Heart left ventricle (tissue), 13 donors: ENCODE results near the gene PHLPP1.

Experiments used
- CTCF ChIP-seq, 12 donors: fragments of 200-600 bp; sonication (generic) in 4 of 12; IDR thresholded peaks; one replicate each; pipeline versions ENCODE4 v1.5.0 to v1.8.0; 2018 to 2022; ENCODE audit warnings: antibody characterized with exemption in 12 of 12, mild to moderate bottlenecking in 5 of 12
- POLR2A ChIP-seq, 2 donors: fragments of 450-650 bp; IDR thresholded peaks; one replicate each; pipeline ENCODE4 v1.6.1; 2017; ENCODE audit warnings: antibody characterized with exemption in 2 of 2, mild to moderate bottlenecking in 2 of 2, moderate library complexity in 2 of 2
- donor health status: ischemic (EF 13 %, LVEDD 7.1; RV severe dilation, severe dysfunction).
- donor health status: DM: no; HTN: yes; CAD: no.
- donor health status: DM: no; HTN: no; CAD: no.
- donor health status: ischemic (EF 25% LVEDD 6.9; RV normal size, moderate dysfunction).
- donor health status: ischemic (EF 25% LVEDD 5.7; RV mildly dilated, moderate dysfunction).
- donor health status: ischemic (EF 35%, LVEDD 5.7; RV mildly dilated, moderate dysfunction).
- donor health status: nonischemic (EF 11% LVEDD 7.7; RV severe dilation, severe dysfunction).
- donor health status: DM: yes; HTN: yes; CAD: no.
- donor health status: PGD.
- donor health status: ischemic (EF 29% LVEDD 5.4; RV normal size, mild dysfunction).
- donor health status: nonischemic (EF 23%, LVEDD 6.1; RV moderate dilation, normal function).

GRCh38 chr18:62672600-62672999, 42.7 kb upstream of the PHLPP1 start:
- TF ChIP-seq CTCF (IDR thresholded peaks at IDR 0.05) (no peak), POLR2A (IDR thresholded peaks at IDR 0.05) (no peak)
